GM21390 (cell line): Measurements from ENCODE around the gene CPED1.
"Not testable (repeated sequence)": the region's sequence is repeated elsewhere in the genome, so short reads cannot be mapped to it uniquely, and the experiment has no call there.

Source experiments
- ATAC-seq: cut with Tn5 transposase; IDR thresholded peaks from one replicate; pipeline ENCODE4 v1.9.1; 2021; ENCODE audit not compliant: unreplicated experiment

CPED1 gene

DNA sequence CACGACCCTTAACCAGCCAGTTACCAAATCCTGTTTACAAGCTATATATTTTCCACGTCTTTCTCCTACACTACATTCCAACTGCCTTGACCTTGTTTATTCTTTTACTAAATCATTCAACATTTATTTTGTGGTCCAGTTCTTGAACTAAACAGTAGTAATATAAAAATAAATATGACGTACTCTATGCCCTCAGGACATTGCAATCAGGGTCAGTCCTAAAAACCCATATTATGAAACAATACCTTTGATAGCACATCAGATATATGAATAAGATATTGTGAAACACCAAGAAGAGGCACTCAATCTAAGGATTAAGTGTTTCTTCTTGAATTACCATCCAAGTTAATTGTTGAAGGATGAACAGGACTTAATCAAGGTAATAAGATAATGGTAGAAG lies 287.8 kb downstream of the CPED1 start:
- no peak for ATAC-seq

DNA sequence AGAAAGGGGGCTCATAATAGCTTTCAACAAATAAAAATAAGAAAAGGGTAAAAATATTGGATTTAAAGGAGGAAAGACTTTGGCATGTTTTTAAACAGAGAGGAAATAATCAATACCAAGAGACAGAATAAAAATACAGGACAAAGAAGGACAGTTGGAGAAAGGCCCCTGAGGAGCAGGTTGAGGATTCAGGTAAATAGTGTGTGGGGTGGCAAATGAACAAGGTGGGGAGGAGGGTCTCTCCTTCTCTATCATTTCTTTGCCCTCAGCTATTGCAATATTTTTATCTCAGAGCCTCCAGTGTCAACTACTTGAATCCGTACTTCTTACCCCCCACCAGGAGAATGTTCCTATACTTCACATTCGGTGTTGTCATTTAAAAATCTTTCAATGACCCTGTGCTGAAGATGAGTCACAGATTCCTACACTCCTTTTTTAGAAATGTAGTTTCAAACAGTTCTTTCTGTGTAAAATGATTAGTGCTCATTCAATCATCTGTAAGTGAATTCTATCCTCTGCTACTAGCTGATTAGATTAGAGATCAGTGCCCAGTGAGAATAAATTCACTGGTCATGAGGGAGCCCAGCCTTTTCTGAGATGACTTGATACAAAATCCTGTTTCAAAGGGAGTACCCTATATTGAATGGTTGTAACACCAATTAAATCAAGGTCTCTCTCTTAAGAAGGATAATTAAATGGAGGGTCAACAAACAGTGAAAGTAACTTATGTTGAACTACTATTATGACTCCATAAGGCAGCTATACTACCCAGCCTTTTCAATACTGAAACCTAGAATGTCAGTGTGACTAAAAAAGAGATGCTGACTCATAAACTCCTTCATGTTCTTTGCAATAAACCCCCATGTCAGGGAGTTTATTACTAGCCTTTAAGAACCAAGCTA lies 289.9 kb downstream of the CPED1 start:
- peak; percentile 97 for ATAC-seq

DNA sequence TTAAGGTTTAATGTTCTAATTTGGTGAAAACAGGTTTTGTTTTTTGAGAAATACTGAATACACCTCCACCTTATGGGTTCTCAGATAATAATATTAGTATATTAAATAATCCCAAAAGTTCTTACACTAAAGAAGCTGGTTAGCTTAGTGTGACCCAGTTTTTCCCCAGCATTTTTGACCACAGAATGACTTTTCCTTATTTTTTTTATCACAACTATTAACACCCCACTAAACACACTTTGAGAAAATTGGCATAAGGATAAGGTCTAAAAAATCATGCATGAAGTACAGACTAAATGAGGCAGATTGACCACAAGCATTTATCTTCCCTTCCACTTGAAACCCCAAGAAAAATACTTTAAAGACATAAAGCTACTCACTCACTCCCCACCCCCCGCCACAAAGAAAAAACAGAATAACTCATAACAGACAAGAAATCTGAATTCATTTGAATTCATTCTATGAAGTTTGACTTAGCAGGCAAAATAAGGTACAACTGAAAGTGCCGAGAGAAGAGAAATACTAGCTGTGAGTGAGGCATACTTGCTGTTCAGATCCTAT lies 290.6 kb downstream of the CPED1 start:
- peak; percentile 7 for ATAC-seq

DNA sequence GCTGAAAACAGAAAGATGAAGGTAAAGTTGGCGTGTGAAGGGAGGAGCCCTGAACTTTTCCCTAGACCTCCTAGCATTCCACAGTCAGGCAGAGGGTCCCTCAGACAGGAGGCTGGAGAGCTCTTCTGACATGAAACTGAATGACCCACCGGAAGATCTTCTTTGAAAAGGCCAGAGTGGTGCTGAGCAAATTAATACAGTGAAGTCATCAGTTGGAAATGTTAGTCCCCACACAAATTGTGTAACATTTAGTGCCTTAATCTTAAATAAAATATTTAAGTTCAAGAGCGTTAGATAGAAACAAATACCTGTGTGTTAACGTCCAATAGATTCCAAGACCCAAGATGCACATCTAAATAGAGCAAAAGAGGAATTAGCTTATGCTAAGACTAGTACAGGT lies 291.3 kb downstream of the CPED1 start:
- ATAC-seq: no peak

DNA sequence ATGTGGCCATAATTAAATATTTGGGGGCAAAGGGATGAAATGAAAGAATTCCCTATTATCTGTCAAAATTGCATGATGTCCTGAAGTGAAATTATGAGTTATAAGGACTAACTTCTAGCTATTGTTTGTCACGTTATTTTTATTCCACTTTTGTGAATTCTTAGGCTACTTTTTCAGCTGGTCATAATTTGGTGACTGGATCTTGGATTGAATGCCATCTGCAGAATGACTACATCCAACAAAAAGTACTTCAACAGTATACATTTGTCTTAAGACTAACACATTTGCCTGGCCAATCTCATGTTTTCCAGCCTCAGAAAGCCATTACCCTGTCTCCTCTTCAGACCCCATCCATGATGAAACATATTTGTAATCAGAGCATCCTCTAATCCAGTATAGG lies 292.1 kb downstream of the CPED1 start:
- ATAC-seq: no peak

DNA sequence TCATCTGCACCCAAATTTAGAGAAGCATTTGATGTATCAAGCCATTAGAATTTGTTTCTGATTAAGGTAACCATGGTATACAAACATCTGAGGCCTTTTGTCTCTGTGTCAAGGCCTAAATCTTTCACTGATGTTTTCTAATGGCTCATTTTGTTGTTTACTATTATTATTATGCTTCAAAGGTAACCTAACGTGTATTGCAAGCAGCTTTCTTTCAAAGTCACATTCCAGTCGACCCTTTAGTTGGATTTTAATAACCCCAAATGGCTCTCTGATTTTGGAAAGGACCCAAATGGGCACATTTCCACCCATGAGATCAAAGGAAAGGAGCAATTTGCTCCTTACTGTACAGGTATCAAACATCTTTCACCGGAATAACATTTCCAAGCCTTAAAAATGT lies 293.6 kb downstream of the CPED1 start:
- no peak for ATAC-seq

DNA sequence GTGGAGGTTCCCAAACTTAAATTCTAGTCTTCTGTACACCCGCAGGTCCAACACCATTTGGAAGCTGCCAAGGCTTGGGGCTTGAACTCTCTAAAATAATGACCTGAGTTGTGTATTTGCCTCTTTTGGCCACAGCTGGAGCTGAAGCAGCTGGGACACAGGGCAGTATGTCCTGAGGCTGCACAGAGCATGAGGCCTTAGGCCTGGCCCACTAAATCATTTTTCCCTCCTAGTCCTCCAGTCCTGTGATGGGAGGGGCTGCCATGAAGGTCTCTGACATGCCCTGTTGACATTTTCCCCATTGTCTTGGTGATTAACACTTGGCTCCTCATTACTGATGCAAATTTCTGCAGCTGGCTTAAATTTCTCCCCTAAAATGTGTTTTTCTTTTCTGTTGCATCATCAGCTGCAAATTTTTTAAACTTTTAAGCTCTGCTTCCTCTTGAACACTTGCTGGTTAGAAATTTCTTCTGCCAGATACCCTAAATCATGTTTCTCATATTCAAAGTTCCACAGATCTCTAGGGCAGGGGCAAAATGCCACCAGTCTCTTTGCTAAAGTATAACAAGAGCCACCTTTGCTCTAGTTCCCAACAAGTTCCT lies 296.7 kb downstream of the CPED1 start:
- no peak for ATAC-seq

DNA sequence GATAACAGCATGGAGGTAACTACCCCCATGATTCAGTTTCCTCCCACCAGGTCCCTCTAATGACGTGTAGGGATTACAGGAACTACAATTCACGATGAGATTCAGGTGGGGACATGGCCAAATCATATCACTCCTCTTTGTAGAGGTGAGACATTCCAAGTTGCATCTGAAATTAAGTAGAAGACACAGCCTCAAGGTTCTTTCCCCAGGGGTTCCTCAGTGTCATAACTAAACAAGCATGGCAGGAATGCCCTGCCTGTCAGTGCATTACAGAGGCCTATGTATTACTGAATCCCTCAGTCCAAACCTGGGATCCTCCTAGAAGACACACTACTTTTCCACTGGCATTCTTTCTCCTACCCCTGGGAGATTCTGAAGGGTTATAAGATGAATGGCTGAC lies 297.7 kb downstream of the CPED1 start:
- no peak for ATAC-seq

DNA sequence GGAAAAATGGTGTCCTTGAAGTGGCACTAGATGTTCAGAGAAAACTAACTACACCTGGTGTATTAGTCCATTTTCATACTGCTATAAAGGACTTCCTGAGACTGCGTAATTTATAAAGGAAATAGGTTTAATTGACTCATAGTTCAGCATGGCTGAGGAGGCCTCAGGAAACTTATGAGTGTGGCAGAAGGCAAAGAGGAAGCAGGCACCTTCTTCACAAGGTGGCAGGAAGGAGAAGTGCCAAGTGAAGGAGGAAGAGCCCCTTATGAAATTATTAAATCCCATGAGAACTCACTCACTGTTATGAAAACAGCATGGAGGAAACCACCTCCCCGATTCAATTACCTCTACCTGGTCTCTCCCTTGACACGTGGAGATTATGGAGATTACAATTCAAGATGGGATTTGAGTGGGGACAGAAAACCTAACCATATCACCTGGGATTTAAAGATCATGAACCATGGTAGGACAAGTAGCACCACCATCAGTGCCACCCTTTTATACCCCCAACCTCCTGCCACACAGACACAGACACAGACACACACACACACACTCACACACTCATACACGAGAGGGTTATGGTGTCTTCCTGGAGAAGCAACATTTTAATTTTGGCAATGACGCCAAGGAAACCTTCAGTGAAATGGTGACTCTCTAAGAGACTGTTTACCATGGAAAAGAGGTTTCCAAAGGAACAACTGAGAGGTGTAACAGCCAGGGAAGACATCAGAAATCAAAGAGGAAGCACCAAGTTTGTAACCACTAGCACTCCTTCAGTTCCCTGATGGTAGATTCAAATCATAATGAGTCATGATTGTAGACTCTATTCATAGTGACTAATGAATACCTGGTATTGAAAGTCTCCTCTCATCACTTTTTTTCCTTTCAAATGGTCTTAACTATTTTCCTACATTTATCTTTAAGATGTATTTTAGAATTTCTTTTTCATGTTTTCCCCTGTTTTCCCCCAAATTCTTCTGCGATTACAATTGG lies 298.5 kb downstream of the CPED1 start:
- ATAC-seq: no peak

DNA sequence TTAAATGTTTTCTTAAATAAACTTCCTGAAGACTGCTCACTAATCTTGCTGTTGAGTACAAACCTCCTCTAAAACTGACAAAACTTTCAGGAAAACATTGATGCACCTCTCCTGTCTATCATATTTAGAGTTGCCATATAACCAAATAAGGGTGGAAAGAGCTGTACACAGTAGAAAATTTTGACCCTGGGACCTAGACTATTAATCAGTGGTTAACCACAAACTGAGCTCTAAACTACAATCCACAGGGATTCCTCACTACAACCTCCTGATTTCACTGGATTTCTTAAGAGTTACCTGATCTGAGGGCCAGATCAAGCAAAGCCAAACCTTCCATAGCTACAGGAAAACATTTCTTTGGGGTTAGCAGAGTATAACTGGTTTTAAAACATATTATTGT lies 300.4 kb downstream of the CPED1 start:
- no peak for ATAC-seq

DNA sequence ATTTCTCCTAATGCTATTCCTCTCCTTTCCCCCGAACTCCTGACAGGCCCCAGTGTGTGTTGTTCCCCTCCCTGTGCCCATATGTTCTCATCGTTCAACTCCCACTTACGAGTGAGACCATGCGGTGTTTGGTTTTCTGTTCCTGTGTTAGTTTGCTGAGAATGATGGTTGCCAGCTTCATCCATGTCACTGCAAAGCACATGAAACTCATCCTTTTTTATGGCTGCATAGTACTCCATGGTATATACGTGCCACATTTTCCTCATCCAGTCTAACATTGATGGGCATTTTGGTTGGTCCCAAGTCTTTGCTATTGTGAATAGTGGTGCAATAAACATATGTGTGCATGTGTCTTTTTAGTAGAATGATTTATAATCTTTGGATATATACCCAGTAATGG lies 301.4 kb downstream of the CPED1 start:
- not testable (repeated sequence) for ATAC-seq

DNA sequence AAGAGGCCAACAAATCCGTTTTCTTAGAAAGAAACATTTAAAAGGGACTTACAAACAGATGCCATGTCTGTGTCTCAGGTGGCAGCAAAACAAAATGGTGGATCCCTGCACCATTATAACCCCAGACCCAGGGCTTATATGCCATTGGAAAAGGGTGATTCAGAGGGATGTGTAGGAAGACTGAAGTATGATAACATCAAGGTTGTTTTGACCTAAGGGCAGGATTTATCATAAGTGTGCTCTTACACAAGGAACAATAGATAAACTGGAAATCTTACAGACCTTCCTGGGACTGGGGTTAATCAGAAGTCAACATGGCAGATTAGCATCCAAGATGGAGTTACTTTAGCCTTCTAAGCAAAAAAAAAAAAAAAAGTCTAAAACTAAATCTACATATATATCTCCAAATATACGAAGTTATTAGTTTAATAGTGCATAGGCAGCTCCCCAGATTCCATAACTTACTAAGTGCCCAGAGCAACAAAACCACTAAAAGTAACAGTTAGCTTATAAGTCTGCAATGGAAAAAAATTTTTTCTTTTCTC lies 306.0 kb downstream of the CPED1 start:
- no peak for ATAC-seq

DNA sequence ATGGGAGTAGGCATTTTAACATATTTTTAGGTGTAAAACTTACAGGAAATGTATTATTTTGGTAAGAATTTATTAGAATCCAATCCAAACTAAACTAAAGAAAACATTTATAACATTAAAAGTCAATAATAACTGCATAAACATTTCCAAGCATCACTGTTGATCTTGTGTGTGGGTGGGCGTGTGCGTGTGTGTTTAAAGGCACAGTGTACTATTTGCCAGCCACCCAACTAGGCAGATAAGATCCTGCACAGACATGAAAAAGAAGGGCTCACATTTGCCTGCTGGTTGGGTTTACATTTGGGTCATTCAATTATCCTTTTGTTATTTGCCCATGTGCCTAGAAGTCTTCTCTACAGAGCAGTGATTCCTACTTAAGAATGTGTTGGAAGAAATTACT lies 309.3 kb downstream of the CPED1 start:
- ATAC-seq: no peak

DNA sequence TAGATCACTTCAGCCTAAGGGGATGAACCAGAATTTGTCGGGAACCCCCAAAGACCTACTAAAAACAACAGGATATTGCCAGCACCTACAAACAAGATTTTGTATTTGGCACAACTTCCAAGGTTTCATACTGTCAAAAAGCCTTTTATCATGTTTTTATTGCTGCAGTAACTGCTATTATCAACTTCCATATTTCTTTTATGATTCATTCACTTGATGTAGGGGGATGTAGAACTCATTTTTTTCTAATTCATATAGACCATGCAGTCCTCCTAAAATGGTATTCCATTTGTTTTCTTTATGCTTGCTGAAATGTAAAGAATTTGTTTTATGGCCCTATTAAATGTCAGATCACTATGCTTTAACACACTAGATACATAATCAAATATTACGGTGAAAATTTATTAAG lies 310.3 kb downstream of the CPED1 start:
- no peak for ATAC-seq

DNA sequence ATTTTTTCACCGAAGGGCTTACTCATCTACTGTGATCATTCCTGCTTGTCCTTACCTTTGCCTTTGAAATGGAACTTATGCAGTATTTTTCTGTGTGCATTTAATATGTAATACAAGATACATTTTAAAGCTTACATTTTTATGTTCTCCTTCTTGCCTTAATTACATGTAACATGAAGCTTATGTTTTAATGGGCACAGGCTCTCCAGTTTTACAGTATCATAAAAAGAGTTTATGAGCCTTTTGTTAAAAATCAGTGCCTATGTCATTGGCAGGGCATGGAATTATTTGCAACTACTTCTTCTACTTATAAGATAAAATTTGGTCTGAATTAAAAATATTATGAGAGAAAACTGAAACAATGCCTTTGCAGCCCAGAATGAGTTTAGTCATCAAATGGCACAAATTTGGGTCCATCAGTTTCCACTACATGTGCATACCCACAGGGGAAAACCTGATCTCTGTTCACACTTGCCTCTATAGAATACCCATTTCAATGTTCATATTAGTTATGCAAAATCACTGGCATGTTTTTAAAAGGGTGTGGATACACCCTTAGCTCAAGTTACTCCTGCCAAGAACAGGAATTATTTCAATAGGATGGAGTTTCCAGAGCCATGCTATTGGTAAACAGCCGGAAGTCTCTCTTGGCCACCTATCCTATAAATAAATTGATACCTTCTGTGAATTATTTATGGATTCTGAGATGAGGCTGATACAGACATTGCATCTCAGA lies 312.3 kb downstream of the CPED1 start:
- no peak for ATAC-seq

DNA sequence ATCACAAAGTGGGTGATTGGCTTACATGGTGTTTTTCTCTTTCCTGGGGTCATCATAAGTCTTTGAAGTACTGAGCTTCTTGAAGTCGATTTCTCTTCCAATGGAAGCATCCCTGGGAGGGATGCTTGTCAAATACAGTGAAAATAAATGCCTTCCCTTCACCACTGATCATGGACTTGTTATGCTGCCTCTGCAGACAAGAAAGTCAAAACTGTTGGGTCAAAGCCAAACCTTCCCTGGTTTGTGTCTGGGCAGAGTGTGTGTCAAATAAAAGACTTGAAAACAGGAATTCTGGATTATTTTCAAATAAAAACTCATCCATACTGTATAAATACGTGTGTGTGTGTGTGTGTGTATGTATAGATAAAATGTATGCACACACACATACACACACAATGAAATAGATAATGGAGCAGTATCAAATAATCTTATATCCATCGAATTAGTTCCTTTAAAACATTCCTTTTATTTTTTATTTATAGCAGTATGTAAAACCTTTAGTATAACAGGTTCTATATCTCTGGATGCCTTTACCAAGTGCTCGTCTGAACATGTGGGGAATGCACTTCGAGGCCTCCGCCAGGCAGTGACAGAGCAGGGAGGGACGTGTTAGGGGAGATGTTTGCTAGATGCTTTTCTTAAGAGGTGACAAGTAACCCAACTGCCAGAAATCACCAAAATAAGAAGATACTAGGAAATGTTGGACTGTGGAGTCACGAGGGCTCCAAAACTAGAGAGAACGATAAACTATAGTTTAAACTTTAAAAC lies 313.1 kb downstream of the CPED1 start:
- no peak for ATAC-seq

DNA sequence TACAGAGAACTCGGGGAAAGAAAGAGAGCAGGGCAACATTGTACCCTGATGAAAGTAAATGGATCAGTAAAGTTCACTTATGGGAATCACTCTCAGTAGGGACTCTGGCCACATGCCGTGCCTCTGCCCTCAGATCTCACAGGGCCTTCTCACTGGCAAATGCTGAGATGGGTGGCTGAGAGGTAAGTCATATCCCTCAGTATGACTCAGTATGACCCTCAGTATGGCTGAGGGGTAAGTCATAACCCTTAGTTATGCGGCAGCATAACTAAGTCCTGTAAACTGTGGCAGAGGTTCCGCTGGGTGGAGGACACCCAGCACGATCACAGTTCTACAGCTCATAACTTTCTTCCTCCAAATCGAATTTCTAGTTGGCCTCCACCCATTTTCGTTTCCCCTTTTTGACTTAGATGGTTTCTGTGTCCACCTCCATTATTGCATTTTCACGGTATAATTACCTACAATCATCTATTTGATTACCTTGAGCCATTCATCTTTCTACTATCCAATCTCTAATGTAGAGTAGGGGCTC lies 313.8 kb downstream of the CPED1 start:
- peak; percentile 87 for ATAC-seq

DNA sequence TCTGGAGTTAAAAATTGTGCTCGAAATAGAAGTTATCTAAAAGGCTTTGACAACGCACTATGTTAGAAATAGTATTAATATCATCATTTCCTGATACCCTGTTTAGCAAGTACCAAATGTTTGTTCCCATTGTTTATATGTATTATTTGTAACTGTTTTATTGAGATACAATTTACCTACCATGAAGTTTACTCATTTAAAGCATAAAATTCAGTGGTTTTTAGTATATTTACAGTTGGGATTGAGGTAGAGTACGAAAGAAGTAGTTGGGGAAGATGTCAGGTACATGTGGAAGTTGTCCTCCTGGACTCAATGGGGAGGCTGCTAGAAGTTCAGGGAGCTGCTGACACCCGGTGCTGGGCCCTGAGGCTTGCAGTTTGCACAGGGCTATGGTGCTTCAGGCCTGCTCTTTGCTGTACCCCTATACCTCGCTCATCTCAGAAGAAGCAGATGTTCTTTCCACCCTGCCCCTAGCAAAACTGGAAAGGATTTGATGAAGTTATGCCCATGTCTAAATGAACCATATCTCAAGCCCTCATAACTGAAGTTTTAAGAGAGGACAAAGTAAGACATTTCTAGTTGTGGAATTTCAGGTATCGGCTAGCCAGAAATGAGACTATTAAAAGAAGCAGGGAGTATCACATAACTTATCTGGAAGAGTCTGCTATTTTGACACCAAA lies 315.1 kb downstream of the CPED1 start:
- no peak for ATAC-seq
